Measurements from ENCODE around the gene LCOR. TPM values are rescaled to one million over a fixed set of nuclear protein-coding genes. Genes with fewer than 3 reads are reported as not detected.

The LCOR gene
- total RNA-seq, 1 donor from 2014 or later: 26.8 TPM

DNA sequence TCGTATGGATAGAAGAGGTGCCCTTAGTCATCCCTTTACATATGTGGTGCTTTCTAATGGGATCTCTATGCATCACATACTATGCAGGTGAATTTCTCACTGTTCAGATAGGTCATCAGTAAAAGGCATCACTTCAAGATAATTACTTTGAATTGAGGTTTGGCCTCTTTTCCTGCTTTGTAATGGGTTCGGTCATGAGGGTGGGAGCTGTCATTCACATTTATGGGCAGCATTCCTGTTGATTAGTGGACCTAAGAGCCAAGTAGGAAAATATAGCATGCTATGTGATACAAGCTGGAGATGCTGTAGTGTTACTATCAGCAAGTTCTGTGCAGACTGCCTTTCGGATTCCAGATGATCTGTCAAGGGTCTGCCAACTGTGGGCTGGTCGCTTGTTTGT, 156.3 kb downstream of the LCOR start:
- no peak for ATAC-seq

DNA sequence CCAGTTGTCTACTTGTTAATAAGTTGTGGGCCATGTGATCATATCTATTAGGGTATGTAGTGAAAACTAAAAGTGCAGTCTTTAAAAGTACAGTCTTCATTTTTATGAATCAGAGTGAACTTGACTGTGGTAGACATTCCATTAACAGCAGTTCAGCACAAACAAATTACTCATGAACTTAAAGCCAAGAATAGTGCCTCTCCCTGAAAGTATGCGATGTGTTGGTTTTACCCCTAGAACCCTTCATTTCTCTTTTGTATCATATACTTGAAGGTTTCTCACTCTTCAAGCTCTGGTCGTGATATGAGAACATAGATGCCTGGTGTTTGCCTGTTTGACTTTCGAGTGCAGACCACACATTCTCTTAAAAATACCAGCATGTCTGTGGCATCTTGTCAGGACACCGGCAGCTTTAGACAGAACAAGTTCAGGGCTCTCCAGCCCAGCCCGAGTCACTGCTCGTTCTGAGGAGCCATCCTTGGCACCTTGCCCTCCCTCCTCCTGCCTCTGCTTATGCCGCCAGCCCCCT, 159.3 kb downstream of the LCOR start:
- ATAC-seq: no peak

DNA sequence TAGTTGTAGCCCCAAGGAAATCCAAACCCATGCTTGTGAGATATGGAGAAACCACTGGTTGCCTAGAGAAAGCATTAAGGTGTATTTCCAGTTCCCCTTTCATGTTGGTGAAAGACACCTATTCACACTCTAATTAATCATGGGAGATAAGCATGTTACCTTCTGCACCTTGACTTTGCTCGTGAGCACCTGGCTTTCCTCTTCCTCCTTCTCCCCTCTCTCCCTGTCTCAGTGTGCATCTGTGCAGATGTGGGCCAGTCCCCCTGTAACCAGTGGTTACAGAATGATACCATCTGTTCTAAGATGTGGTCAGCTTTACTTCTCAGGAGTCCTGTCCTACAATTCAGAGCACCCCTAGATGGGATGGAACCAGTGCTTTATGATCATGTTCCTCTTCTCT, 160.6 kb downstream of the LCOR start:
- no peak for ATAC-seq

DNA sequence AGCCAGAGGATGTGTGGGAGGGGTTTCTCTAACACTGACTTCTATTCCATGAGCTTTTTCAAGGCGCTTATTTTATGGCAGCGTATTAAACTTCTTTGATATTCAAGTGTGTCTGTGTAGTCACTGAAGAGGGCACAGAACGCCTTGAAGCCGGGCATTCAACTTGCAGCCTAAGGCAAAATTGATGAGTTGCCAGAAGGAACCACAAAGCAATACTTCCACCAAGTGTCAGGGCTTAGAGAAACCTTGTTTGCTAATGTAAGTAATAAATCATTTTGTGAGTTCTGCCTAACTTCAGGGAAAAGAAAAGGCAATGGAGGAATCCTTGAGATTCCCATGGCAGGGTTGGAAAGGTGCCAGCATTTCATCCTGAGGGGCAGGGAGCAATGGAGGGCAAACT, 163.8 kb downstream of the LCOR start:
- no peak for ATAC-seq

DNA sequence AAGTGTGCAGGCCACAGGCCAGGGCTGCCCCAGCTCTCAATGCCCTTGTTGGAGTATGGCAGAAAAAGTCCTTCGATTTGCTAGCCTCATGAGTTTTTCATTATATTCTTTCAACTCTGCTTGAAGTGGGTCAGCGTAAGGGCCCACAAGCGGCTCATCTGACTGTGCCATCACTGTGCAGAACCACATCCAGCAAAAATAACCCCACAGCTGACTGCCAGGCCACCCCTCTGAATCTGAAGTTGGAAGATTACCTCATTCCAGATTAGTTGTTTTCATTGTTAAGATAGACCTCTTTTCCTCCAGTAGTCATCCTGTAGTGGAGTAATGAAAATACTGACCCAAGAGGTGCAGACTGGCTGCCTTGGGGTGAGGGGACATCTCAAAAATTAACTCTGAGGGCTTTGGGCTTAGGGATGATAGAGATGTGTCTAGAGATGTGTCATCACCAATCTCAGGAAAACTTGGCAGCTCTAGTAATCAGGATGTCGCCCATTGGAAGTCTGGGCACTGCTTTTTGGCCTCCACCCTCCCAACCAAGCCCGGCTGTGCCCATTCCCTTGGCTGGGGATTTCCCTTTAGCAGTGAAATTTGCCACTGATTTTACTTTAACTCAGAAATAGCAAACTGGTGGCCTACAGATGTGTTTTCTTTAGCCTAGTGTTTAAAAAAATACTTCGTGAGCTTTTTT, 164.3 kb downstream of the LCOR start:
- no peak for ATAC-seq

DNA sequence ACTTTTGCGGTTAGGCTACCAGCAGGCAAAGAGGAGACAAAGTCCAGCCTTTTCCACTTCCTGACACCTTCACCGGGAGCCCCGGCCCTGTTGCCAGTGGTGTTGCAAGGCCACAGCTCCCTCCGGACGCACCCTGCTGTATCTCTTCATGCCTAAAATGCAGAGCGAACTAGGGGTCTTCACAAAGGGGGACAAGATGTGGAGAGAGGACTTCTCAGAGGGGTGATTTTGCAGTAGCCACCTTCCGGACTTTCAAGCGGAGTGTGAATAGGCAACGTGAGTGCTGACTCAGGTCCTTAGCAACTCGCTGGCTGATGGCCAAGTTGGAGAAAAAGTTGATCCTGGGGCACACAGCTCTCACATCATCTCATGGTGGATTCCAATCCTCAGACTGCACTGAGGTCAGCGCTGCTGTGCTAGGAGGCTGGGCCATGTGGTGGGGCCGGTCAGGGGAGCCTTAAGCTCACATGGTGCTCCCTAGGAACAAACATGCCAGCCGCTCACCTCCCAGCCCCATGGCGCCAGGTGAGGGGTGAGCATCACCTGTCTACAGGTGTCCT, 166.3 kb downstream of the LCOR start:
- no peak for ATAC-seq

DNA sequence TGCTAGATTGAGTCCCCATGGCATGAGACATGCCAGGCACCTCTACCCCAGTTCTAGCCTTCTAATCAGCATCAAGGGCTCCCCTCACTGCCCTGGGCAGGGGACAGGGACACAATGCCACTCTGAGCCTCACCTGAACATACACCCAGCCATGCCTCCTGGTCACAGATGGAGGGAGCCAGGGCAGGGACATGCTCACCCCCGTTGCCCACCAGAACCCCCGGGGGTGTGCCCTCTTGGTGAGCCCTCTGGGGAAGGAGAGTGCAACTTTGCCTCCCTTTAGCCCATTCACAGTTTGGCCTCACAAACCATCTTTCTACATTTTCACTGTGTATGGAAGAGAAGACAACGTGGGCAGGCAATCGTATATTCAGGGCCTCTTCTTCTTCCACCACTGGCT, 167.2 kb downstream of the LCOR start:
- ATAC-seq: no peak

DNA sequence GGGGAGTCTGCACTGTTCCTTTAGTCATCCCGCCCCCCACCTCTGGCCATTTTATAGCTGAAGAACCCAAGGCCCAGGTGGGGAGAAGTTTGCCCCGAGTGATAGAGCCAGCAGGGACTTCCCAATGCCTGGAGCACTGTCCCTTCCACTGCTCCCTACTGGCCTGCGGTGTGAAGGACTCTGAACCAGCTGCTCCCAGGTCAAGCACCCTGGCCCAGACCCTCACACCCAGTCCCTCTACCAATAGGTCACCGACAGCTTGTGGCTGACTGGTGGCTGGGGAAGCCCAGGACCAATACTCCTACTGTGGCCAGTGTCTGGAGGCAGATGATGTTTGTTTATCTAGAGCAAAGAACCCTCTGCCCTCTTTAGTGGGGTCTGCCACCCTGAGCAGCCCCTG, 167.9 kb downstream of the LCOR start:
- no peak for ATAC-seq

DNA sequence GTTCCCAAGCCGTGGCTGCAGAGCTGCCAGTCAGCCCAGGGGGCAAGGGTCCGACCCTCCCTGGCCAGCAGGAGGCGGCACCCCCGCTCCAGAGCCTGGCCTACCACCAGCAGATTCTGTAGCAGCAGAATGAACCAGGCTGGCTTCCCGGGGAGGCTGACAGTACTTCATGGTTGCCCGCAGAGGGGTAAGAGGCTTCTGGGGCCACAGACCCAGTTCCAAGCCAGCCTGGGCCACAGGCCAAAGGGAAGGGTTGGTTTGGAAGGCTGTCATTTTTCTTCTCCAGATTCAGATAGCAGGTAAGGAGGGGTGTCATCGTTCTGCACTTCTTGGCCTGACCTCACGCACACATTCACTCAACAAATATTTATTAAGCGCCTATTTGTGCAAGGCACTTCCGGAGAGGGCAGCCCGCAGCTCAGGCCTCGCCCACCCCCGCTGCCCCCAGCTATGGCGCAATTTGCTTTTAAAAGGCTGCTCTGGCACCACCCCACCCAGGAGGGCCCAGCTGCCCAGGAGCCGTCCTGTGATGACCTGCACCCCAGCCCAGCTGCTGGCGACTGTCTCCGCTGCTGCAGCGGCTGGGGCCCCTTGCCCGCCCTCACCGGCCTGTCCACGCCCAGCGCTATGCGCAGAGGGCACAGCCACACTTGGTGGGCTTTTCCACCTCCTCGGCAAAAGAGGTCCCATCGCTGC, 168.5 kb downstream of the LCOR start:
- ATAC-seq: no peak

DNA sequence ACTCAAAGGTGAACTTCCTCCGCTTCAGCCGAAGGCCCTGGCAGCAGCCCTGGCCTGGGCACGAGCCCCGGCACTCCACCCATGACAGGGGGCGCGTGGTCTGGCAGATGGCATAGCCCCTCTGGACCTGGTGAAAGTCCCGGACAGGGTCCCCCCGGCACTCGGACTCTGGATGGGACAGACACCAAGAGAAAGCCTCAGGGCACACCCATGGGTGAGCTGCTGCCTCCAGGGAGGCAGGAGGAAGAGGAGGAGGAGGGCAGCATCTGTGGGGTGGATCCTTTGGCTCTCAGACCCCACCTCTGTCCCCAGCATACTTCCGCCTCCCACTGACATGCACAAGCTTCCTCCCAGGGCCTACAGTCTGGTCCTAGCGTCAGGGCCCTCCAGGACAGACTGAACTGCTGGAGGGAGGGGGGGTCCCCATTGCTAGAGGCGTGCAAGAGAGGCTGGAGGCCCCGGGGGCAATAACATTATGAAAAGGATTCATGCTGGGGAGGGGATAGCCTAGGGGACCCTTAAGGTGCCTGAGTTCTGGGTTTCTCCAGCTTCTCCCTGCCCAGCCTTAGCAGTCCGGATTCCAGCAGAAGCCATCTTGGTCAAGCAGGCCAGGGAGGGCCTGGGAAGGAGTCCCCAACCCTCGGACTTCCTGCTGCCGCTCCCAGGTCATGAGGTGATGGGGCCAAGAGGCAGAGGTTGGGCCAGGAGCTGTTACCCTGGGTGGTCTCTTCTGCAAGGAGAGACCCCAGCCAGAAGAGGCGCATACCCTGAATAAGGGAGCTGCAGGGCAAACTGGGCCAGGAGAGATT, 169.3 kb downstream of the LCOR start:
- no peak for ATAC-seq

DNA sequence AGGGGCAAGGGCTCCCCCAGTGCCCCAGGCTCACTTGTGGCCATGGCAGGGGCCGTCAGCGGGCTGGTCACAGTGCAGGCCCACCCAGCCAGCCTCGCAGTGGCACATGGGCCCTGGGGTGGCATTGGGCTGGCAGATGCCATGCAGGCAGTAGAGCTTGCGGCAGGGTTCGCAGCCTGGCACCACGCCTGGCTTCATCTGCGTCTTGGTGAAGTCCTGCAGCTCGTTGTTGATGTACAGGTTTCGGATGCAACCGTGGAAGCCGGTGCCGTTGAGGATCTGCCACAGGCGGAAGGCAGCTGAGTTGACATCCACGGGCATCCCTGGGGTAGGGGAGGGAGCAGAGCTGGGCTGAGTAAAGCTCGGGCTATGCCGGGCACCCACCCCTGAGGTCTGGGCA, 170.6 kb downstream of the LCOR start:
- ATAC-seq: no peak

DNA sequence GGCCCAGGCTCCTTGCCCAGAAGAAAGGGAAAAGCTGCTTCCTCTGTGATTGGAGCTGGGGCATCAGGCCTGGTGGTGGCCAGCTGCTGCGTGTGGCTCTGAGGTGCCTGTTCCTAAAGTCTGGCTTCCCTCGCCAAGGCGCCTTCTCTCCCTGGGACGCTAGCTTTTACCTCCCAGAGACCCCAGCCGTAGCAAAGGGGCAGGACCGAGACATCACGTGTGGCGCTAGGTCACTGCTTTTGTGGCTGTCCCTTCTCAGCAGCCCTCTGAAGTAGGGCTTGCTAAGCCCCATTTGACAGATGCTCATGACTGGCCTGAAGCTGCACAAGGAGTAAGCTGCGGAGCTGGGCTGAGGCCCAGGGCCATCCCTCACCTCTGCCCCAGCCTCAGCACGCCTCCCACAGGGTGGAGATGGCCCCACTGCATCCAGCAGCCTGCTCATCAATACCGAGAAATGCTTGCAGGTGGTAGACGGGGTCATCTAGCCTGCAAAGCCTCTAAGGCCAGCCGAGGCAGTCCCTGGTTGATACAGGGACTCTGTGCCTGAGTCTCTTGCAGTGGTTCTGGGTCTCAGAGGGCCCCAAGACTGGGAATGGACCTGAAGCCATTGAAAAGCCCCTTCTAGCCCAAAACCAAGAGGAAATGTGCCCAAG, 171.2 kb downstream of the LCOR start:
- no peak for ATAC-seq

DNA sequence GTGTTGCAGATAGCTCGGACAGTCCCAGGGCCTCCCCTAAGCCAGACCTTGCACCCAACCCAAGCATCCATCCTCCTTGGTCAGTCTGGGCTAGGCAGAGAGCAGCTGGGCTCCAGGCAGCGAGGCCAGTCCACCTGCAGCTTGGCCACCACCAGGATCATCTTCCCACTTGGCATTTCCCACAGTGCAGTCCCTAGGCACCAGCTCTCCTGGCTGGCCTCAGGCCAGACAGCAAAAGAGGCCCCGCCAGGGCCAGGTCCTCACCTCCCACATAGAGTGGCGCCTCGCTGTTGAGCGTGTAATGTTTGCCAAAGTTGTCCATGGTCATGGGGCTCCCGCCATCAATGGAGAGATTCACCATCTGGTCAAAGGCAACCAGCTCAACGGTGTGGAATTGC, 171.7 kb downstream of the LCOR start:
- no peak for ATAC-seq

DNA sequence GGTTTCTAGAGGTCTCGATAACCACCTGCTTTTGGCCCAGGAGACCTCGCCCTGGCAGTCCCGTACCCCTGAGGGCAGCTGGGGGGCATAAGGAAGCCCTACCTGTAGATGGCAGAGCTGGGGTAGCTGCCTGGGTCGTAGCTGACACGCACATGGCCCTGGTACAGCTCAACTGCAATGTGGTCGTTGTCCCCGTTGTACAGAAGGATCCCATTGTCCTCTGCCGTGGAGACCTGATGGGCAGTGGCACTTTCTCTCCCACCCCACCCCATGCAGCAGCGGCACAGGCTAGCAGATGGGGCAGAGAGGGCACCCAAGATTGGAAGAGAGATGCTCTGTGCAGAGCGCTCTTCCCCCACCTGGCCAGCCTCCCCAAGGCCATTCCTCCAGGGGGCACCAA, 172.5 kb downstream of the LCOR start:
- no peak for ATAC-seq

DNA sequence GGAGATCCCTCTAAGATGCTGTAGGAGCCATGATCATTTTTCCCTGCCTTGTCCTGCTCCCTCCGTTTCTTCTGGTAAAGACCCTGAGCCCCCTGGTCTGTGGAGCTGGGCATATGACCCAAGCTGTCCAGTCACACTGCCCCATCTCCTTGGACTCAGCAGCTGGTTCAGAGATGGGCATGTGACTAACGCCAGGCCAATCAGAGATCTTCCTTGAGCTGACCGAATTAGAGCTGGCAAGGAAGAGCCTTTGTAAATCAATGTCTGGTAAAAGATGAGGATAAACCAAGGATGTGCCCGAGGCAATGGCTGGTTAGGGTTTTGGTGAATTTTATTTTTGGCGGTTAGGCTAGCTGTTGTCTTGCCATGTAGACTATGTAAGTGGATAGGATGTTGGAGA, 173.3 kb downstream of the LCOR start:
- ATAC-seq: no peak

DNA sequence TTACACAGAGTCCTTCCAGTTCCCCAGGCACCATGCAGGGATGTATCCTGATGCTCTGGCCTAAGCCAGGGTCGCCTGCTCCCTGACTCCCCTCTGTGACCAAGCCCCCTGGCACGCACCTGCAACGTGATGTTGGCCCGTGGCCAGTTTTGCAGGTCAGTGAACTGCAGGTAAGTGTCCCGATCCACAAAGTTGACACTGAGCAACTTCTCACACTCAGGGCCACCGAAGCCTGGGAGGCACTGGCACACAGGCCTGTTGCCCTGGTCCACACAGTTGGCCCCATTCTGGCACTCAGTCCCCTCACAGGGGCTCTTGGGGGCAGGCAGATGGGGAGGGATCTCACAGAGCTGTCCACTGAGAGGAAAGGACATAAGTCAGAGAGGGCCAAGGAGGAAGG, 174.3 kb downstream of the LCOR start:
- ATAC-seq: no peak

DNA sequence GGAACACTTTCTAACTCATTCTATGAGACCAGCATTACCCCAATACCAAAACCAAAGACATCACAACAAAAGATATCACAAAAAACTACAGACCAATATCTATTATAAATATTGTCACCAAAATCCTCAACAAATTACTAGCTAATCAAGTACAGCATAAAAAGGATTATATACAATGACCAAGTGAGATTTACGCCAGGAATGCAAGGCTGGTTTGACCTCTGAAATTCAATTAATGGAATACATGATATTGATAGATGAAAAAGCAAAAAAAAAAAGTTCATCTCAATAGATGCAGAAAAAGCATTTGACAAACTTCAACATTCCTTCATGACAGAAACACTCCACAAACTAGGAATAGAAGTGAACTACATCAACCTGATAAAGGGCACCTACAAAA, 175.3 kb downstream of the LCOR start:
- ATAC-seq: no peak

DNA sequence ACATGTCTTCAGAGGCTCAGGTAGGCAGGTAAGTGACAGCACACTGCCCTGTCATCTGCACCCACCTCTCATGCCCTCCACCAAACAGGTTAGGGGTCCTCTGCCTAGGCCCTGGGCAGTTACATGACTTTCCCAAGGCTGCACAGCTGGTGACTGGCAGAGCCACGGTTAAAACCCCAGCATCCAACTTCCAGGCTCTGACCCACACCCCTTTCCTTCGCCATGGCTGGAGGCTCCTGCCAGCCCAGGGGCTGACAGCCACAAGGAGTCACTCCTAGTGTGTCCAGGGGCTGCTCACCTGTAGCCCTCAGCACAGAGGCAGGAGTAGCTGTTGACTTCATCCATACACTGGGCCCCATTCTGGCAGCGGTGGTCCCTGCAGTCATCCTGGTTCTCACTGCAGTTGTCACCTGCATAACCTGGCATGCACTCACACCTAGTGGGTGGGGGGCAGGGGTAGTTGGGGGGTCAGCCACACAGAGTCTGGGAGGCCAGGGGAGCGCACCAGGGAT, 178.7 kb downstream of the LCOR start:
- ATAC-seq: no peak

DNA sequence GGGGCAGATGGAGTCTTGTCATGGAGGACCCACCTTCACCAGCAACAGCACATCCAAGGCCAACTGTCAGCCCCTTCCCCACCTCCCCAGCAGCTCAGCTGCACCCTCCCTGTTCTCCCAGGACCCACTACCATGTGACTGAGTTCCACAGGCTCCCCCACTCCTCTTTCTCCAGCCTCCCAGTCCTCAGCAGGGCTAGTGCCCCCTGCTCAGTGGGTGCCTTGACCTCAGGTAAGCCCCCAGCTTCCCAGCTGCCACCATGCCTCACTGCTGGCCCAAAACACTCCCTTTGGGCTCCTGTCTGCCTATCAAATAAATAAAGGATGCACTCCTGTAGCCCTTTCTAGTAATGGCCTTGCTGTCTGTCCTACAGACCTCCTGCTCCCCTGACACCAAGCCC, 179.3 kb downstream of the LCOR start:
- no peak for ATAC-seq

DNA sequence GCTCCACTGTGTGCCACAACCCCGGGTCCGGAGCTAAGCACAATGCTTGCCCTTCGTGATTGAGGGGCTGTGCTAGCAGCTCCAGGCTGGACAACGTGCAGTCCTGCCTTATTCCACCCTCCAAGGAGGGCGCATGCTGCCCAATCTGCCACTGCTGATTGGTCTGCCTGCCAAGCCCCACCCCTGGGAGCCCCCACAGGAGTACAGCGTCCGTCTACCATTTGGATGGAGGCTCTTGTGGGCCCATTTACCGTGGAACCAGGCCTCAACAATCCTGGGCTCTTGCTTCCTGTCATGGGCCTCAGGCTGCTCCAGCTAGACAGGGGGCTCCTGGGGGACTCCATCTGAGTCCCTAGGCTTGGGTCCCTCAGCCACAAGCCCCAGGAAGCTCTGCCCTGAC, 180.4 kb downstream of the LCOR start:
- no peak for ATAC-seq

DNA sequence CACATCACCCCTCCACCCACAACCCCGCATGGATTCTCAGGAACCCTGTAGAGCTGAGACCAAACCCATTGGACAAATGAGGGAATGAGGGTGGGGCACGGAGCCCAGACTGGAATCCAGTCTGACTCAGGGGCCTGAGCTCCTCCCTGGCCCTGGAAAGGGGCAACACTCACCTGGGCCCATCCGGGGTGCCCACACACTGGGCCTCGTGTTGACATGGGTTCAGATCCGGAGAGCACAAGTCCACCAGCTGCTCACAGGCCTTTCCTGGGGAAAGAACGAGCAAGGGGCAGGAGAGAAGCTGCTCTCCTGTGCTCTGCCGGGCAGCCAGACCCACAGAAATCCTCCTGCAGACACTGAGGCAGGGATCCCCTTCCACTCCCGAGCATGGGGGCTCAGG, 181.5 kb downstream of the LCOR start:
- ATAC-seq: no peak

DNA sequence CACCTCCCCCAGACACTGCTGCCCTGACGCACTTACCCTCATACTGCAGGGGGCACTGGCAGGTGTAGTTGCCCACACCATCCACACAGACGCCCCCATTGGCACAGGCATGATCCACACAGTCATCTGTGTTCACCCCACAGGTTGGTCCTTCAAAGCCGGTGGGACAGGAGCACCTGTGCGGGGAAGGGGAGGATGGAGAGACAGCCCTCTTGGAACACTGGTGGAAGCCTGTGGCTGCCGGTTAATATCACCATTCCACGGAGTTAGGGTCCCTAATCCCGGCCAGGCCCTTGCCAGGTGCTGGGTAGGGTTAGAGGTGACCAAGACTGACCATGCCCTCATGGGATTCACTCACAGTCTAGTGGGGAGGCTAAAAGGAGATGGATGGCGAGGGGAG, 181.9 kb downstream of the LCOR start:
- ATAC-seq: no peak

DNA sequence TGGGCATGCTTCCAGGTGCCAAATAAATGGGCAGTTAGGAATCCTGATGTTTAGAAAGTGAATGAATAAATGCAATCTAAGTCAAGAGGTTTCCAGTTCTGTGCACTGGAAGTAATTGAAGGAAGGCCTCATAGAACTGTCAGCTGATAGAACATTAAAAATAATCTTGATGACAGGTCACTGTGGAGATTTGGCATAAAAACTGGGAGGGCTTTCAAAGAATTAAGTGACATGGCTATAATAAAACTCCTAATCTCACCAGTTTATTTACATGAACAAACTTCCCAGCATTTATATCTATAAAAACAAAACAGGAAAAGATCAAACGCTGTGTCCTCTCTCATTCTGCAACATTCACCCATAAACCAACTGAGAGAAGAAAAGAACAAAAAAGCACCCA, 183.1 kb downstream of the LCOR start:
- no peak for ATAC-seq
